HUES64 (cell line): ENCODE measurements around the gene CTNNA2.

Experiments used
- H3K27ac ChIP-seq: 2 replicates; pipeline ENCODE4 v1.7.0; 2013; ENCODE audit warnings: low read depth, low read length, inconsistent platforms
- H3K27me3 ChIP-seq: 2 replicates; pipeline ENCODE4 v1.6.1; 2013; ENCODE audit warnings: mild to moderate bottlenecking, low read length; ENCODE audit not compliant: insufficient read depth
- H3K36me3 ChIP-seq: 2 replicates; pipeline ENCODE4 v1.6.1; 2013; ENCODE audit warnings: mild to moderate bottlenecking, low read length; ENCODE audit not compliant: insufficient read depth
- H3K4me1 ChIP-seq: 2 replicates; pipeline ENCODE4 v1.6.1; 2013; ENCODE audit warnings: mild to moderate bottlenecking, low read length, moderate library complexity; ENCODE audit not compliant: insufficient read depth
- H3K4me3 ChIP-seq: 2 replicates; pipeline ENCODE4 v1.5.1; 2013; ENCODE audit warnings: mild to moderate bottlenecking, low read length, moderate library complexity
- H3K9ac ChIP-seq: 2 replicates; pipeline ENCODE4 v1.6.1; 2013; ENCODE audit warnings: mild to moderate bottlenecking, low read depth, low read length
- H3K9me3 ChIP-seq: 2 replicates; pipeline ENCODE4 v1.6.1; 2013; ENCODE audit warnings: low read depth, low read length; ENCODE audit not compliant: insufficient read depth
- WGBS: fragments of 150-250, 120-280 bp; methylation state at CpG from one replicate; pipeline ENCODE4 v1.1.7; 2013; ENCODE audit warnings: missing lambda C conversion rate; 5-methylcytosine and 5-hydroxymethylcytosine counted together

Gene CTNNA2

DNA sequence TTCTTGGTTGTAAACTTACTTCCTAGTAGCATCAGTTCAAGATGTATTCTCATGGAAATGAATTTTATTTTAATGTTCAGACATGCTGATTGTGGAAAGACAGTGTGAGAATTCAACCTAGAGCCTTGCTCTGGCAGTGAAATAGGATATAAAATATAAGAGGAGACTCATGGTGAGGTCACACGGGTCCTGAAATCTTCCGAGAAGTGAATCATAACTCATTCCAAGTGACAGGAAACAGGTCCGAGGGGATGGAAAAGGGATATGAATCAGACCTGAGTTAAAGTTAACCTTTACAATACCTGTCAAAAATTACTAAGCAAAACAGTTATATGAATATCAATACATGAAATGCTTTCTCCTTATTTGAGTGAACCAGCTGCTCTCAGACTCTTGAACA lies 976.9 kb downstream of the CTNNA2 start:
- Histone ChIP-seq H3K4me3 (no peak overlapping the region), H3K27me3 (no peaks in the 10 kb centered on the region), H3K36me3 (no peaks in the 10 kb centered on the region), H3K9me3 (no peaks in the 10 kb centered on the region), H3K9ac (no peak overlapping the region), H3K4me1 (no peaks in the 10 kb centered on the region), H3K27ac (no peak overlapping the region)
- 93% methylated on average over 3 of the region's 3 CpGs for WGBS

DNA sequence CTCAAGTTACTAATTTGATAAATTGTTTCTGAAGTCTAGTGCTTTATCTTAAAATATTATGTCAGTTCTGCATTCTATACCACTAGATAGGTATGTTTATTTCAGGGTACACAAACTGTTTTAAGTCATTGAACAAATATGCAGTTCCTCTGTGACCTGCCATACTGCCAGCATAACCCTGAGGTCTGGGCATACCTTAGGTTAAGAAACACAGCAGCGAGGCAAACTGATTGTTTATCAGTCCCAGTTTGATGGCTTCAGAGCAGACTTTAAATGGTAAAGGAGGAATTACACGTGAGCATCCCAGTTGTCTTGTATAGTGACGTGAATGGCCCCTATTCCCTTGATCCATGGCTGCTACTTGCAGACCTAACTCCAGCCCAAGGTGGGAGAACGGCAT lies 978.1 kb downstream of the CTNNA2 start:
- Histone ChIP-seq H3K4me1 (no peaks in the 10 kb centered on the region), H3K36me3 (no peaks in the 10 kb centered on the region), H3K4me3 (no peak overlapping the region), H3K27ac (no peak overlapping the region), H3K9me3 (no peaks in the 10 kb centered on the region), H3K9ac (no peak overlapping the region), H3K27me3 (no peaks in the 10 kb centered on the region)
- WGBS: 90% methylated on average over 4 of the region's 4 CpGs

GRCh38 chr2:80496346-80496745 lies 983.5 kb downstream of the CTNNA2 start:
- Histone ChIP-seq H3K9me3 (no peaks in the 10 kb centered on the region), H3K4me3 (no peak overlapping the region), H3K36me3 (no peaks in the 10 kb centered on the region), H3K27me3 (no peaks in the 10 kb centered on the region), H3K9ac (no peak overlapping the region), H3K27ac (no peak overlapping the region), H3K4me1 (no peaks in the 10 kb centered on the region)
- 100% methylated on average over 1 of the region's 2 CpGs for WGBS

DNA sequence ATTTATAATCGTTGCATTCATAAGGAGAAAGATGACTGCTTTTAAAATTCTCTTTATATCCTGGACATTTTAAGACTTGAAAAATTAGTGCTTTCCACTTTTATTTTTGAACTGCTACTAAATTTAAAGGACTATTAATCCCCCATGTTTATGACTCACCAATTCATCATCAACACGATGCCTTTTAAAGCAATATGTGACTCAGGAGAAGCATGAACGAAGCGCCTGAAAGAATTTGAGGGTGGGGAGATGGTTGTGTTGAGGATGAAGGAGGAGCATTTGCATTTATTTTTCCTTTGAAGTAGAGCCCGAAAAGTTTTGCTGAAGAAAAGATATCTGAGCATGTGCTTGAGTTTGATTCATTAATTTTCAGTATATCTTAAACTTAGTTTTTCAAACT lies 983.9 kb downstream of the CTNNA2 start:
- Histone ChIP-seq H3K4me3 (no peak overlapping the region), H3K9ac (no peak overlapping the region), H3K4me1 (no peaks in the 10 kb centered on the region), H3K36me3 (no peaks in the 10 kb centered on the region), H3K27me3 (no peaks in the 10 kb centered on the region), H3K9me3 (no peaks in the 10 kb centered on the region), H3K27ac (no peak overlapping the region)
- 69% methylated on average over 4 of the region's 5 CpGs for WGBS

DNA sequence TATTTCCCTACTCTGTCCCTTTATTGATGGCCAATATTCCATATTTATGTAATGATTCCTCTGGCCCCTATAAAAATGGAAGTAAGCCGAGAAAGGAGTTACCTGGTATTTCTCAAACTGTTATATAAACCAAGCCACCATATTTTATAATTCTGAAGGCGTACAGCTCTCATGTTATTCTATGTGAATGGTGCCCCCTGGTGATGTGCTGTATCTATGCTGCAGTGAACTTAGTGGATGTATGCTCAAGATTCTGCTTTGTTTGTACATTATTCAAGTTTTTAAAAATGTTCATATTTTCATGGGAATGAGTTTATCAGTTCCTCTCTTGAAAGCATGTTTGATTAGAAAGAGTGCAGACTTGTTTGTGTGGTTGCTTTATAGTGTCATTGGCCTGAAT lies 986.2 kb downstream of the CTNNA2 start:
- Histone ChIP-seq H3K4me1 (no peaks in the 10 kb centered on the region), H3K27ac (no peak overlapping the region), H3K27me3 (no peaks in the 10 kb centered on the region), H3K4me3 (no peak overlapping the region), H3K9me3 (no peaks in the 10 kb centered on the region), H3K36me3 (no peaks in the 10 kb centered on the region), H3K9ac (no peak overlapping the region)
- 100% methylated on average over 1 of the region's 2 CpGs for WGBS

DNA sequence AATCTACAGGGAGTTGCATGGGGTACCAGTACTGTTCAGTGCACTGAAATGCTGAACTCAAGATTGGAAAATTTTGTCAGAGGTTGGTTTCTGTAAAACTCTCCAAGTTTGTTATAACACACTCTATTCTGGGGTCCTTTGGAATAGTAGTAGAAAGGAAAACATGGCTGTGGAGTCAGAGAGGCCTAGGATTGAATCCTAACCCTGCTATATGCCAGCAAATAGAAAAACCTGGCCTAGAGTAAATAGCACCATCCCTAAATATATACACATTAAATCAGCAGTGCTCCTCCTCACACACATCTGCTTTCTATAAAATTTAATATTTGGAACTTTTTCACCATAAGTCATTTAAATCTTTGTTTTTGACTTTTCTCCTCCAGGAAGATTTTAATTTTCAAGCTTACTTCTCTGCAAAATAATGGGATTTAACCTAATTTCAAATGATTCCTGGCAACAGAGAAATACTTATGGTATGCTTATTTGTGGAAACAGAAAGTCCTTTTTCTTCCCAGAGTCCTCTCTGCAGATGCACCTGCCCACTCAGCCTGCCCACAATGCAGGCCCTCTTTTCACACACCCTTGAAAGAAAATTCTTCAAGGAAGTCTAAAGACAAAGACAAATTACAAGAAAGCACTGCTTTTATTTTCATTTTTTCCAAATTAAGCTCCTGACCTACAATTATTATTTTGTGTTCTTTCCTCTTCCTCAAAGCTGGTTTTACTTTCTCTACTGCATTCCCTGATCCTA lies 989.2 kb downstream of the CTNNA2 start:
- no peaks in the 10 kb centered on the region for H3K27me3 ChIP-seq

GRCh38 chr2:80506563-80506962 lies 993.7 kb downstream of the CTNNA2 start:
- Histone ChIP-seq H3K9me3 (no peaks in the 10 kb centered on the region), H3K27me3 (no peaks in the 10 kb centered on the region), H3K9ac (no peak overlapping the region), H3K36me3 (no peaks in the 10 kb centered on the region), H3K27ac (no peak overlapping the region), H3K4me3 (no peak overlapping the region), H3K4me1 (no peaks in the 10 kb centered on the region)
- 93% methylated on average over 1 of the region's 1 CpG for WGBS

More for the DNA sequence above, 989.2 kb downstream of the CTNNA2 start:
- Histone ChIP-seq H3K36me3 (no peaks in the 10 kb centered on the region), H3K9ac (no peak overlapping the region), H3K4me3 (no peak overlapping the region), H3K4me1 (no peaks in the 10 kb centered on the region), H3K9me3 (no peaks in the 10 kb centered on the region), H3K27ac (no peak overlapping the region)

DNA sequence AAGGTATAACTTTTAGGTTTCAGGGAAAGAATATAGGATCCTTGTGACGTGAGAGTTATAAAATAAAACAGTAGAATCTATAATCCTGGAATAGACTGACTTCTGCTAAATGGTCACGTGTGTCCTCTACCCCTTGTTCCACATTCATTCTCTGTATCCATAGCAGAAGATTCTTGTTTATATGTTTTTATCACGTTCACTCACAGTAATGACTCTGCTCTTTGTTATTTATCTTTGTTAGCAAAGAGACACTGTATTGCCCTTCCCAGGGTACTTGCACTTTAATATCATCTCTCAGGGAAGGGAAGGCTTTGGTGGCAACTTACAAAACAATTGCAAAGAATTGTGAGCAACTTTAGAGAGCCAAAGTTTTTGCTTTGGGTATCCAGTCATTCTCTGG lies 997.9 kb downstream of the CTNNA2 start:
- Histone ChIP-seq H3K4me3 (no peak overlapping the region), H3K36me3 (no peaks in the 10 kb centered on the region), H3K27me3 (no peaks in the 10 kb centered on the region), H3K27ac (no peak overlapping the region), H3K9ac (no peak overlapping the region), H3K9me3 (peaks cover 4% of the 10 kb centered on the region; the same call in 1 of the 2 replicates), H3K4me1 (no peaks in the 10 kb centered on the region)
- 86% methylated on average over 3 of the region's 3 CpGs for WGBS

DNA sequence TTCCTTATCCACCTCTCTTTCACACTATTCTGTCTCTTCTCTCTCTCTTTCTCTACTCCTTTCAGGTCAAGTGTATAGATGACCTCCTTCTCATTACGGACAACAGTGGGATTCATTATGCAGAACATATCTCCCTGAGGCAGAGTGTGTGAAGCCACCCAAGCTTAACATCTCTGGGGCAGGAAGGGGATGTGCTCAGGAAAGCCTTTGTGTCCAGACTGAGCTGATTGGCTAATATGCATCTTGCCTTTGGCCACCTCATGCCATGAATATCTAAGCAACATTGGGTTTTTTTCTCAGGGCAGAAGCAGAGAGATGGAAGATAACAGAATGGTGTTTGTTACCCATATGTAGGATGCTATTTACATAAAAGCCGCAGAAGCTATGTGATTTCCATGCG lies 1003.1 kb downstream of the CTNNA2 start:
- no peak overlapping the region for H3K4me3 ChIP-seq
- no peak overlapping the region for H3K9ac ChIP-seq
- no peaks in the 10 kb centered on the region for H3K36me3 ChIP-seq
- no peak overlapping the region for H3K27ac ChIP-seq
- 93% methylated on average over 3 of the region's 3 CpGs for WGBS
- no peaks in the 10 kb centered on the region for H3K27me3 ChIP-seq
- peaks cover 4% of the 10 kb centered on the region; the same call in 1 of the 2 replicates for H3K9me3 ChIP-seq
- H3K4me1 ChIP-seq: no peaks in the 10 kb centered on the region

DNA sequence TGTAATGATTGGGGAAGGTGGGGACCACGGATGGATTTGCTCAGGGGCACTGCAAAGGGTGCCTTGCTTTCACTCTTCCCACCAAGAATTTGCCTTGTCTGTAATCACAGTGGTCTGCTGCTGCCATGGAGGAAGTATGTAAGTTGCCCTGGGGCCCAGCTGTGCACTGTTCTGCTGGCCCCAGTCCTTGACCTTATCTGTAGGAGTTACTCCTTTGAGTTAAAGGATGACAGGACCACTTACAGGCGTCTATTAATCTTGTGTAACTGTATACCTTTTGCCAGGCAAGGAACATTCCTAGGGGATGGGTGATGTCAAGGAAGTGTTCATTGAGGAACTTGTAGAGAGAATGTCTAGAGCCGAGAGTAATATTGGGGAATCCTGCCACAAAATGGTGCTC lies 1004.5 kb downstream of the CTNNA2 start:
- peaks cover 4% of the 10 kb centered on the region; the same call in 1 of the 2 replicates for H3K9me3 ChIP-seq
- 88% methylated on average over 3 of the region's 3 CpGs for WGBS

GRCh38 chr2:80519121-80519643 lies 1006.3 kb downstream of the CTNNA2 start:
- H3K27ac ChIP-seq: no peak overlapping the region
- no peaks in the 10 kb centered on the region for H3K36me3 ChIP-seq
- no peaks in the 10 kb centered on the region for H3K9me3 ChIP-seq
- no peak overlapping the region for H3K4me3 ChIP-seq
- no peaks in the 10 kb centered on the region for H3K4me1 ChIP-seq
- no peaks in the 10 kb centered on the region for H3K27me3 ChIP-seq
- no peak overlapping the region for H3K9ac ChIP-seq
- 92% methylated on average over 3 of the region's 3 CpGs for WGBS

More for the DNA sequence above, 1004.5 kb downstream of the CTNNA2 start:
- H3K27ac ChIP-seq: no peak overlapping the region
- H3K4me3 ChIP-seq: no peak overlapping the region
- no peaks in the 10 kb centered on the region for H3K36me3 ChIP-seq
- no peak overlapping the region for H3K9ac ChIP-seq
- no peaks in the 10 kb centered on the region for H3K4me1 ChIP-seq
- no peaks in the 10 kb centered on the region for H3K27me3 ChIP-seq
